Renal cortical epithelial cell (primary cell): ENCODE measurements around the gene SETD1B. TPM values are rescaled to one million over a fixed set of nuclear protein-coding genes. Genes with fewer than 3 reads are reported as not detected.
A peak's percentile ranks its signal among the peaks of the same experiment; 100 is the strongest.
"Not testable (repeated sequence)": the region's sequence is repeated elsewhere in the genome, so short reads cannot be mapped to it uniquely, and the experiment has no call there.

Source experiments
- DNase-seq: peaks from one replicate; pipeline ENCODE4 v3.0.0-alpha.2; 2011; ENCODE audit warnings: low read depth
- total RNA-seq: library from RNA; depleted of rRNA; stranded (reverse); fragments of >200 nt; gene quantifications from 2 replicates; pipeline ENCODE4 v1.2.3, GENCODE V29; 2014

SETD1B gene
- total RNA-seq, 1 donor from 2014 or later: 11.9 TPM

- DNase-seq: no peak
Observed at GRCh38 chr12:121825041-121825523, 21.3 kb downstream of the SETD1B start.

GRCh38 chr12:121826318-121827150 lies 22.7 kb downstream of the SETD1B start:
- DNase-seq: no peak

GRCh38 chr12:121827351-121828099 lies 23.7 kb downstream of the SETD1B start:
- DNase-seq: no peak

GRCh38 chr12:121828306-121828705 lies 24.5 kb downstream of the SETD1B start:
- no peak for DNase-seq

GRCh38 chr12:121828826-121829225 lies 25.0 kb downstream of the SETD1B start:
- no peak for DNase-seq

- DNase-seq: no peak
Observed at GRCh38 chr12:121829250-121829918, 25.6 kb downstream of the SETD1B start.

- DNase-seq: no peak
Observed at GRCh38 chr12:121830134-121830533, 26.3 kb downstream of the SETD1B start.

GRCh38 chr12:121830588-121831265 lies 26.9 kb downstream of the SETD1B start:
- no peak for DNase-seq

GRCh38 chr12:121831571-121832245 lies 27.9 kb downstream of the SETD1B start:
- DNase-seq: no peak

- no peak for DNase-seq
Observed at GRCh38 chr12:121837680-121838079, 33.9 kb downstream of the SETD1B start.

- DNase-seq: peak; percentile 25
Observed at GRCh38 chr12:121838126-121838525, 34.3 kb downstream of the SETD1B start.

- DNase-seq: peak; percentile 80
Observed at GRCh38 chr12:121839106-121839992, 35.5 kb downstream of the SETD1B start.

GRCh38 chr12:121839993-121840761 lies 36.4 kb downstream of the SETD1B start:
- DNase-seq: no peak

GRCh38 chr12:121843236-121843982 lies 39.6 kb downstream of the SETD1B start:
- DNase-seq: no peak

- DNase-seq: no peak
Observed at GRCh38 chr12:121845701-121846100, 41.9 kb downstream of the SETD1B start.

GRCh38 chr12:121849211-121849610 lies 45.4 kb downstream of the SETD1B start:
- no peak for DNase-seq

- DNase-seq: no peak
Observed at GRCh38 chr12:121849665-121850064, 45.9 kb downstream of the SETD1B start.

GRCh38 chr12:121852392-121852791 lies 48.6 kb downstream of the SETD1B start:
- not testable (repeated sequence) for DNase-seq
